Measurements from ENCODE around the gene PHACTR3. TPM values are rescaled to one million over a fixed set of nuclear protein-coding genes. Genes with fewer than 3 reads are reported as not detected.

Gene PHACTR3
- polyA plus RNA-seq, 3 donors: 9.7 to 10.8 (median 10.5) TPM

DNA sequence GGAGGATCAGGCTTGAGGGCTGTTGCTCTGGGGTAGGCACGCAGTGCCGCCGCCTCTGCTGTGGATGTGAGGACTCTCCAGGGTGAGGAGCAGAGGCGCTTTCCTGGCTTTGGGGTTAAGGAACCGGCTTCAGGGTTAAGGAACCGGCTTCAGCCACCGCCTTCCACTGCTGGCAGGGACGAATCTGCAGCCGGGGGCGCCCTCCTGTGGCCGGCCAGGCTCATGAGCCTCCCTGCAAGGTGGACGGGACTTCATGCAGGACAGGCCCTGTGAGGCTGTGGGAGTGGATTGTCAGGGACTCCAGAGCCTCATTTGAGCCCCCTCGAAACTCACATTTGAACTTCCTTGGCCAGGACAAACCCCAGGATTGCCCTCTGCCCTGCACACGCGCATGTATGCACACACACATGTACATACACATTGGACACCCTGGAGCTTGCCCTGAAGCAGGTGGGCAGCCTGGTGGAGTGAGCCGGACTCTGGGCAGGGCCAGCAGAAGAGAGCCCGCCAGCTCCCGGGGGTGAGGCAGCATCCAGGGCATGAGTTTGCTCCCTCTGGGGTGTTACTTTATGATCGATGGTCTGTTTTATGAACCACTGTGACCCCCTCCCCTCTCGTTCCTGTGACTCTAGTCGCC, 146.9 kb downstream of the PHACTR3 start:
- peak; percentile 22 to 61 (median 51) for DNase-seq (ENCODE audit: extremely low read depth in 1 of 11, low read depth in 9 of 11, low spot score in 4 of 11)

DNA sequence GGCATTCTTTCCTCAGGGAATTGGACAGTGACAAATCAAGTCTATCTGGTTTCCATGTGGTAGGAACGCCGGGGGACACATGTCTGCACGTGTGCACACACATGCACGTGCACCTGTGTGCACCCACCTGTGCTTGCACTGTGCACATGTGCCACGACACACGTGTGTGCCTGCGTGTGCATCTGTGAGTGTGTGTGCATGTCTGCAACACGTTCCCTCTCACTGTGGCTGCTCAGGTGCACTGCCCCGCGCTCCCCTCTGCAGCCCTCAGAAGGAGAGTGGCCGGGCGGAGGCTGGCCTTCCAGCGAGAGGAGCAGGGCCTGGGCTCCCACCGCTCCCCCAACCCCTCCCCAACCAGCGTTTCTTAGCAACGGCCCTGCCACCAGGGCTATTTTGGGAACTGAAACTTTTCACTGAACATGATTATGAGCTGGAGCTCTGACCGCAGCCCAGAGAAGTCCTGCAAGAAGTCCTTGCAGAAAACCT, 147.8 kb downstream of the PHACTR3 start:
- DNase-seq (ENCODE audit: extremely low read depth in 1 of 11, low read depth in 9 of 11, low spot score in 4 of 11): no peak

DNA sequence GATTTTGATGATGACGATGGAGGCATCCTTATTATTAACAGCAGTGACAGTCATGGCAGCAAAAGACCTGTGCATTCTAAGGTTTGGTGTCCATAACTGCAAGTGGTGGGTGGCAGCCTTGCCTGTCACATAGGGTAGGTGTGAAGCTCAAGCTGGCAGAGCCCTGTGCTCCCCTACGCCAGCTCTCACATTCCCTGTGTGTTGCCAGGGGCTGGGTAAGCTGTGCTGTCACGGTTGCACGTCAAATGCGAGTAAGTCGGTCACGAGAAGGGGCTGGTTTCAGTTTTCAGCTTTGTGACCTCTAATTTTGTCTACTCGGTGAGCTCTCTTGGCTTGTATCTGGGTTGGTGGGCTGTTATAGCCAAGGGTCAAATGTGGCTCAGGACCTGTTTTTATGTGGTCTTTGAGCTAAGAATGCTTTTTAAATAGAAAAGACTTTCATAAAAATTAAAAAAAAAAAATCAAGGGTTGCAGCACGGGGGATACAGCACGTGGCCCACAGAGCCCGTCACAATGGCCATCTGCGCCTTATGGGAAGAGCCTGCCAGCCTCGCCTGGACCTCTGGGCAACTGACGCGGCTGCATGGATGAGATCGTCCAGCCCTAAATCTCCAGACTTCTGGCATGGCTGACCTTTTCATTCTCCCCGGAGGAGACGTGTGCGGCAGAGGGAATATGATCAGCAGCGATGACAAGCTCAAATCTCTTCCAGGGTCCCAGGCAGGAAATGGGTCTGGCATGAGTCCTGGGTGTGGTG, 148.5 kb downstream of the PHACTR3 start:
- DNase-seq (ENCODE audit: extremely low read depth in 1 of 11, low read depth in 9 of 11, low spot score in 4 of 11): no peak

DNA sequence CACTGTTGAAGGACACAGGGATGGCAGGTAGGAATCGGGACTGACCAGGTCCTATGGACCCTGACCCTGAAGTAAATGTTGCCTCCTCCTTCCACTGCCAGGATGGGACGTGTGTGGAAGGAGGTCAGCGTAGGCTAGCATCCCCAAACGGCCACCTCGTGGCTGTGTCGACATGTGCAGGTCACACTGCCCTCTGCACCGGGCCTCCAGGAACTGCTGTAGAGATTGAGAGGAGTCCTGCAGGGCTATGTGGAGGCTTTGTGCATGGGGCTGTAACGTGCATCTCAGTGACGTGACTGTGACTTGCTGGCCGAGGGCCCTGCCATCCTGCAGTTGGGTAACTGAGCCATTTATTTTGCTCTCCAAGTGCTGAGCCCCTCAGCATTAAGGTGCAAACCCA, 149.5 kb downstream of the PHACTR3 start:
- DNase-seq (ENCODE audit: extremely low read depth in 1 of 11, low read depth in 9 of 11, low spot score in 4 of 11): no peak

DNA sequence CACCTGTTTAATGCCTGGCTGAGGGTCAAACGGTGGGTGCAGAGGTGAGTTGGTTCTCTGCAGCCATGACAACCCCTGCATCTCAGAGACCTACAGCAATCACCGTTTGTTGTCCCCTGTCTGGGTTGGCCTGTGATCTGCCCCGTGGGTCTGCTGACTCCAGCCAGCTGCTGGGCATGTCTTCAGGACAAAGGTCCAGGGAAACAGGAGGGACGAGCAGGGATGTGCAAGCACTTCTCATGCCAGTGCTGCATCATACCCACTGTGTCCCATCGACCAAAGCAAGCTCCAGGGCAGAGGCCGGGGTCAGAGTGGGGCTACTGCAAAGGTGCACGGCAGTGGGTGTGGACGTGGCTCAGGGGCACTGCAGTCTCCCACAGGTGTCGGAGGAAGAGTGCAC, 150.2 kb downstream of the PHACTR3 start:
- DNase-seq (ENCODE audit: extremely low read depth in 1 of 11, low read depth in 9 of 11, low spot score in 4 of 11): no peak

DNA sequence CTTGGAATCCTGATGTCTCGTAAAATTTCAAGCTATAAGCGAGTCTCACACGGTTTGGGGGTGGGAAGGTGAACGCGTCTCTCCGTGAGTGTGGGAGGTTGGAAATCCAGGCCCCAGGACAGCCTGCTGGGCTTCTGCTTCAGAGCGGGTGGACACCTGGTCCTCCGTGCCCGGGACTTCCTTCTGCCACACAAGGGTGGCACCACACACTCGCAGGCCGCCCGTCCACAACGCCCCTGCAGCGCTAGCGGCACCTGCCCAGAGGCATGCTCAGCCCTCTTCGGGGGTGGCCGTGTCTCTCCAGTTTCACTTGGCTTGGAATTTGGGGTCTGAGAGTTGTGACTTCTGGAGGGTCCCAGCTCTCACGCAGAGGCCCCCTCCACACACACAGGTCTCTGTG, 151.9 kb downstream of the PHACTR3 start:
- DNase-seq (ENCODE audit: extremely low read depth in 1 of 11, low read depth in 9 of 11, low spot score in 4 of 11): no peak

DNA sequence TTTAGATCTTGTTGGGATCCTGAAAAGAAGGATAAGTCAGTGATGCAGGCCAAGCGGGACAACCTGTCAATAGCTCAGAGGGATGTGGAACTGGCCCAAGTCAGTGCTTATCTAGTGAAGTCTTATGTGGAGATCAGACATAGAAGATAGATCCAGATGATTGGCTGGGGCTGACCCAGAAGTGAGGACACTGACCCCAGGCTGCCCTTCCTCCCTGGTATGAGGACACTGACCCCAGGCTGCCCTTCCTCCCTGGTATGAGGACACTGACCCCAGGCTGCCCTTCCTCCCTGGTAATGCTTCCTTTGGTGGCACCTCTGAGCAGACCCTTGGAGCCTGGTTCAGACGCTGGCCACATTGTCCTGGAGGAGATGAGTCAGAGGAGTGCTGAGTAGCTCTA, 159.7 kb downstream of the PHACTR3 start:
- no peak for DNase-seq (ENCODE audit: extremely low read depth in 1 of 11, low read depth in 9 of 11, low spot score in 4 of 11)

DNA sequence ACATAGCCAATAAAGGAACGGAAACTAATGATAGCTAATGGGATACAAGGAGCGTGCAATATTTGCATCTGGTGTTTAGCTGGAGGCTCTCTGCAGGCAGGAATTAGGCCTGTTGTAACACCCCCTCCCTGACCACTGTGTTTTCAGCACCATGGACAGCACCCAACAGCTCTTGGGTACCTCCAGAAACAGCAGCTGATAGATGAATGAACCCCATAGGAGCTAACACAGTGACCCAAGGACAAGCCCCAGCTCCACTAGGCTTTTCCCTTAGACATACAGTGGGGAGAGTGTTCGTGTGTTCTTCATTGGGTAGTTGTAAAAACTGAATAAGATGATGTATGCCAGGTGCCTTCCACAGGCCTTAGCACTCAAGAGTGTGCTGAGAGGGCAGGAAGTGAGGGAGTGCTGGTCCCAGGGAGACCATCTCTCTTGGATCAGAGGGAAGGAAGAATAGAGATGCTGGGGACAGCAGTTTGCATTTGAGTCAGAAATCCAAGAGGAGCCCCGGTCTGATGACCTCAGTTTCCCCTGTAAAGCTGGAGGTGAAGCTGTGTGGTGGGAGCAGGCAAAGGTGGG, 161.3 kb downstream of the PHACTR3 start:
- peak in 1 of 11 donors; percentile 23 for DNase-seq (ENCODE audit: extremely low read depth in 1 of 11, low read depth in 9 of 11, low spot score in 4 of 11)

DNA sequence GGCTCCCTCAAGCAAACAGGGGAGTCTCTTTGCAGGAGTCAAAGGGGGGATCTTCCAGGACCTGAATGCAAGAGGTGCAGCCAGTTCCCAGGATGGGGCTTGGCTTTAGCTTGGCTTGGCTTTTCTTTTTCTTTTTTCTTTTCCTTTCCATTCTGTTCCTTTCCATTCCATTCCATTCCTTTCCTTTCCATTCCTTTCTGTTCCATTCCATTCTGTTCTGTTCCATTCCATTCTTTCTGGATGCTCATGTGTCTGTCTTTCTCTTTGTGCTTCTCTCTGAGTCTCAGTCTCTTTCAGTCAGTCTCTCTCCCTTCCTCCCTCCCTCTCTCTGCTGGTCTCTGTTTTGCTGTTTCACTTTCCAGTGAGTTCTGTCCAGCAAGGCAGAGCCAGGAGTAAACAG, 163.3 kb downstream of the PHACTR3 start:
- no peak for DNase-seq (ENCODE audit: extremely low read depth in 1 of 11, low read depth in 9 of 11, low spot score in 4 of 11)

DNA sequence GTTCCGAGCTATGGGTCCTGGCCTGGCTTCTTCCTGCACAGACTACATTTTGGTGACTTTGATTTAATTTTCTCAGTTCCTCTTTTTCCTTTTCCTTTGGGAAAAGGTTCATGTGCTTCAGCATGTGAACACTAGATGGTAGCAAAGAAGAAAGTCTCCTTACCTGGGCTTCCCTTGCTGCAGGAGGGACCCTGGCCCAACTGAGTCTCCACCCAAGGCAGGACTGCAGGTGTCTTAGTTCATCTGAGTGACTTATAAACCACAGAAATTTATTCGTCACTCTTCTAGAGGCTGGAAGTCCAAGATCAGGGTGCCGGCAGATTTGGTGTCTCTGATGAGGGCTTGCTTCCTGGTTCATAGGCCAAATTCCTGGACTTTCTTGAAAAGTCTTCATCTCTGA, 165.9 kb downstream of the PHACTR3 start:
- no peak for DNase-seq (ENCODE audit: extremely low read depth in 1 of 11, low read depth in 9 of 11, low spot score in 4 of 11)

DNA sequence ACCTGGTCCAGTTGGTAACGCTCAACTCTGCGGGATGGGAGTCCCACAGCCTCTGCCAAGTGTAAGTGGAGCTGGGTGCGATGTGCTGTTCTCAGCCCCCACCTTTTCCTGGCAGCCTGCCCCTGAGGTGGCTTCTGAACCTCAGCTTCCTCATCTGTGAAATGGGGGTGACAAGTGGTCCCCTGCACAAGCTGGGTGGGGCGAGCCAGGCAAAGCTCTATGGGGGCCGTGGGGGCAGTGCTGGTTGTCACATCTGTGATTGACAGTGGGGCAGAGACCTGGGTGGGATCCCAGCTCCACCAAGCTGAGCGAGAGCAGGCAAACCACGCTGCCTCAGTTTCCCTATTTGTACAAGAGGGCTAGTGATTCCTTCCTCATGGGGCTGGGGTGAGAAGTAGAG, 166.5 kb downstream of the PHACTR3 start:
- no peak for DNase-seq (ENCODE audit: extremely low read depth in 1 of 11, low read depth in 9 of 11, low spot score in 4 of 11)

DNA sequence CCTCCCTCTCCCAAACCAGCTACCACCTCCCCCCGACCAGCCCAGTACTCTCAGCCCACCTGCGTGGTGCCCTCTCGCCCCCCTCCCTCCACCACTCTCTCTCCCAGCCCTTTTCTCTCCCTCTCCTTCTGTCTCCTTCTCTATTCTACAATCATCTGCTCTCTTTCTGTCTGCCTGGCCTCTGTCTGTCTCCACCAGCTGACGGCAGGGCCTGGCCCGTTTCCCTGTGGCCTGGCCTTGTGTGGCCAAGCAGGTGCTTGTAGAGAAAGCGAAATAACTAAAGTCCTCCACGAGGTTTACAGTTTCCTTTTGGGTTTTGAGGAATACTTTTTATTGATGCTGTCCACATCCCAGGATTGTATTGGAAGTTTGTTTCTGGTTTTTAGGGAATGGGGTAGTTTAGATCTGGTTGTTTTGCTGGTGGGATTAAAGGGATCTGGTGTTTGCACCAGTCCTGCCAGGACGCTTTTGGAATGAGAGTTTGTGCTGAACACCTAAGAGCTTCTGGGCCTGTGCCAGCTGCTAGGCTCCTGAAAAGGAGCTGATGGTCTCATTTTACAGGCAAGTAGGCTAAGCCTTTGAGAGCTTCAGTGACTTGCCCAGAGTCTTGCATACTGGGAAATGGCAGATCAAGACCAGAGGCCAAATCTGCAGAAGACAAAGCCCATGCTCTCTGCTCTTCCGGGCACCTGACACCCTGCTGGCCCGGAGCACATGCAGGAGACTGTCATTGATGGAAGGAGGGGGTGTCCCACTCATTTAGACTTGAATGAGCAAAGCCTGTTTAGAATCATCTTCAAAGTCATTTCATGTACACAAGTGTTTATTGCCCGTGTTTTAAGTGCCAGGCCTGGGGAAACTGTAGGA, 167.4 kb downstream of the PHACTR3 start:
- no peak for DNase-seq (ENCODE audit: extremely low read depth in 1 of 11, low read depth in 9 of 11, low spot score in 4 of 11)

DNA sequence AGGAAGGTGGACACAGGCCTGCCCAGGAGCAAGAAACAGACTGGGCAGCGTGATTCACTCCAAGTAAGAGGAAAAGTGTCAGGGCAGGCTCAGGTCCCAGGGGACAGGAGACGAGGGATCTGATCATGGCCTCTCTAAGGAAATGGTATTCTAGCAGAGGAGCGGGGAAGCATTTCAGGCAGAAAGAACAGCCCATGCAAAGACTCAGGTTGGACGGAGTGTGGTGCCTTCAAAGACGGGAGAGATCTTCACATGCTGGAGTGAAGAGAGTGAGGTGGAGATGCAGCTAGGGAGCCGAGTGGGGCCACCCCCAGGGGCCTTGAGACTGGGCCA, 168.0 kb downstream of the PHACTR3 start:
- no peak for DNase-seq (ENCODE audit: extremely low read depth in 1 of 11, low read depth in 9 of 11, low spot score in 4 of 11)

DNA sequence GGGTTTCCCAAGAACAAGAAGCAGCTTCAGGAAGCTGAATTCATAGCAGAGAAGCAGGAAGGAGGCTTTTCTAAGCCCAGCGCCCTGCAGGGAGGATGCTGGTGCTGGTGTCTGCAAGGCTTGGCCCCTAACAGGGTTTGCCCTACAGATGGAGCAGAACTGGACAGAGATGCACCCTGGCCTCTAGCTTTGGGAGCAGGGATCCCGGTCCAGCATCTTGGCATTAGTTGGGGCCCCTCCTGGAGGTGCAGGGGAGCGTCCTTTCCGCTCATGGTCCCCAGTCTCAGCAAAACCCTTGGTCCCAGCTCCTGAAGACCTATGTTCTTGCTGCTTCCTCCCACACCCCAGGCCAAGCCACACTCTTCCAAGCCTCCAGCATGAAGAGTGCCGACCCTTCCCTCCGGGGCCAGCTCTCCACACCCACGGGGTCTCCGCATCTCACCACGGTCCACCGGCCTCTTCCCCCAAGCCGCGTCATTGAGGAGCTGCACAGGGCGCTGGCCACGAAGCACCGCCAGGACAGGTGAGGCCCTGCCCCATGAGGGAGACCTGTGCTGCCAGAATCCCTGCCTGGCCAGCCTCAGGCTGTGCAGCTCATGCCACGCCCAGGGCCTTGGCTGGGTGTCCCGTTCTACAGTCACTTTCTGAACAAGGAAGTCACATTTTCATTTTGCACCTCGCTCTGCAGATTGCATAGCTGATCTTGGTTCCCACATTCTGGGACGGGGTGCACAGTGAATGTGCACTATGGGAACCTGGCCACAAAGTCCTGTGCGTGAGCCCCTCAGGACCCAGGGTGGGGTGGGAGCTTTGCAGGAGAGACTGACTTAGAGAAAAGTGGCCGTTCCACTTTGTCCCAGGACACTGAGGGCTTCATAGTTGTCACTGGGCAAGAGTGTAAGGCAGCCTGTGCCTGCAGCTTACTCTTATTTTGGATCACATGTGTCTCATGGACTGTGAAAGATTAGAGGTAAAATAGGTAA, 168.9 kb downstream of the PHACTR3 start:
- DNase-seq (ENCODE audit: extremely low read depth in 1 of 11, low read depth in 9 of 11, low spot score in 4 of 11): no peak

DNA sequence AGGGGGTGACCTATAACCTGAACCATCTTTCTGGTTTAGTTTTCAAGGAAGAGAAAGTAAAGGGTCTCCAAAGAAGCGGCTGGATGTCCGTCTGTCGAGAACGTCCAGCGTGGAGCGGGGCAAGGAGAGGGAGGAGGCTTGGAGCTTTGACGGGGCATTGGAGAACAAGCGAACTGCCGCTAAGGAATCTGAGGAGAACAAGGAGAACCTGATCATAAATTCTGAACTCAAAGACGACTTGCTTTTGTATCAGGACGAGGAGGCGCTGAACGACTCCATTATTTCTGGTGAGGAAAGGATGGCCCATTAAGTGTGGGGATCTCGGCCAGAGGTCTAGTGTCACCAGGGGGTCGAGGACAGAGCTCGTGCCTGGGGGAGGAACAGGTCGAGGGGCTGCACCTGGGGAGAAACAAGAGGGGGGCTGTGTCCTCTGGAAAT, 169.9 kb downstream of the PHACTR3 start:
- no peak for DNase-seq (ENCODE audit: extremely low read depth in 1 of 11, low read depth in 9 of 11, low spot score in 4 of 11)

DNA sequence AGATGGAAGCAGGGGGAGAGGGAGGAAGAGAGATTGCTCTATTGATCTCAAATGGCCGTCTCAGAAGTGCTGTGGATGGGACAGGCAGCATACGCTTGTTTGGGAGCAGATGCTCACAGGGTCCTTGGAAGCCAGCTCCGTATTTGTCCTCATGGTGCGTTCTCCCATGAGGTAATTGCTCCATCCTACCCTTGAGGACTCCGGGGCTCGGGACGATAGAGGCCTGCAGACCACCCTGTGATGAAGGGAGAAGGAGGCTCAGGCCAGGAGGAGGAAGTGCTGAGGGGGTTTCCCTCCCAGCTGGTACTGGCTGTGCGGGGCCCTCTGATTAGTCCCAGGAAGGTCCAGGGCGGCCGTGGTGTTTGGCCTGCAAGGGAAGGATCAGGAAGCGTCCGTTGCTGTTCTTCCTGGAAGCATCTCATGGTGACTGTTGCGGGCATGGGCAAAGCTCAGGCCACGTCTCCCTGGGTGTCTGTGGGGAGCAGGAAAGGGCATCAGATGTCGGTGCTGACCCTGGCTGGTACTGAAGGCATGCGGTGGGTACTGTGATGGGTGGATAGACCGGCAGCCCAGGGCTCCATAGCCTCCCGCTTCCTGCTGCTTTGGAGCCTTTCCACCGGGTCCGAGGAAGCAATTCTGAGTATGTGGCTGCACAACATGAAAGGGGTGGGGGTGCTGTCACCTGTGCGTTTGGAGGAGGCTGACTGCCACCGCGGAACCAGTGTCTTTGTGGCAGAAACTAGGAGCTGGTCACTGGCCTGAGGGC, 170.8 kb downstream of the PHACTR3 start:
- no peak for DNase-seq (ENCODE audit: extremely low read depth in 1 of 11, low read depth in 9 of 11, low spot score in 4 of 11)

DNA sequence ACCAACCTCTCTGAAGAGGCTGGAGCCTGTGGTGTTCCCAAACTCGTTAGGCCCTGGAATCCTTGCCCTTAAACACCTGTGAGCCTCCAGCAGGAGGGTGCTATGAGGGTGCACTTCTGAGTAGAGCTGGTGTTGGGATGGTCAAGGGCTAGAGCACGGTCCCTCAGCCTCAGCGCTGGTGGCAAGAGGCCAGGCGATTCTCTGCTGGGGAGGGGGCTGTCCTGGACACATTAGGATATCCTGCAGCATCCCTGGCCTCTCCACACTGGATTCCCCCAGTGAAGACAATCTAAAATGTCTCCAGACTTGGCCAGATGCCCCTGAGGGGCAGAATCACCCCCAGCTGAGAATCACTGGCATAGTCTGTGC, 171.3 kb downstream of the PHACTR3 start:
- DNase-seq (ENCODE audit: extremely low read depth in 1 of 11, low read depth in 9 of 11, low spot score in 4 of 11): no peak

All from renal cortex interstitium (tissue), 11 donors.